ENCODE results near the gene DNMBP.
A peak's percentile ranks its signal among the peaks of the same experiment; 100 is the strongest.

Gene DNMBP, protein sequence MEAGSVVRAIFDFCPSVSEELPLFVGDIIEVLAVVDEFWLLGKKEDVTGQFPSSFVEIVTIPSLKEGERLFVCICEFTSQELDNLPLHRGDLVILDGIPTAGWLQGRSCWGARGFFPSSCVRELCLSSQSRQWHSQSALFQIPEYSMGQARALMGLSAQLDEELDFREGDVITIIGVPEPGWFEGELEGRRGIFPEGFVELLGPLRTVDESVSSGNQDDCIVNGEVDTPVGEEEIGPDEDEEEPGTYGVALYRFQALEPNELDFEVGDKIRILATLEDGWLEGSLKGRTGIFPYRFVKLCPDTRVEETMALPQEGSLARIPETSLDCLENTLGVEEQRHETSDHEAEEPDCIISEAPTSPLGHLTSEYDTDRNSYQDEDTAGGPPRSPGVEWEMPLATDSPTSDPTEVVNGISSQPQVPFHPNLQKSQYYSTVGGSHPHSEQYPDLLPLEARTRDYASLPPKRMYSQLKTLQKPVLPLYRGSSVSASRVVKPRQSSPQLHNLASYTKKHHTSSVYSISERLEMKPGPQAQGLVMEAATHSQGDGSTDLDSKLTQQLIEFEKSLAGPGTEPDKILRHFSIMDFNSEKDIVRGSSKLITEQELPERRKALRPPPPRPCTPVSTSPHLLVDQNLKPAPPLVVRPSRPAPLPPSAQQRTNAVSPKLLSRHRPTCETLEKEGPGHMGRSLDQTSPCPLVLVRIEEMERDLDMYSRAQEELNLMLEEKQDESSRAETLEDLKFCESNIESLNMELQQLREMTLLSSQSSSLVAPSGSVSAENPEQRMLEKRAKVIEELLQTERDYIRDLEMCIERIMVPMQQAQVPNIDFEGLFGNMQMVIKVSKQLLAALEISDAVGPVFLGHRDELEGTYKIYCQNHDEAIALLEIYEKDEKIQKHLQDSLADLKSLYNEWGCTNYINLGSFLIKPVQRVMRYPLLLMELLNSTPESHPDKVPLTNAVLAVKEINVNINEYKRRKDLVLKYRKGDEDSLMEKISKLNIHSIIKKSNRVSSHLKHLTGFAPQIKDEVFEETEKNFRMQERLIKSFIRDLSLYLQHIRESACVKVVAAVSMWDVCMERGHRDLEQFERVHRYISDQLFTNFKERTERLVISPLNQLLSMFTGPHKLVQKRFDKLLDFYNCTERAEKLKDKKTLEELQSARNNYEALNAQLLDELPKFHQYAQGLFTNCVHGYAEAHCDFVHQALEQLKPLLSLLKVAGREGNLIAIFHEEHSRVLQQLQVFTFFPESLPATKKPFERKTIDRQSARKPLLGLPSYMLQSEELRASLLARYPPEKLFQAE (N-terminal part only)

DNA sequence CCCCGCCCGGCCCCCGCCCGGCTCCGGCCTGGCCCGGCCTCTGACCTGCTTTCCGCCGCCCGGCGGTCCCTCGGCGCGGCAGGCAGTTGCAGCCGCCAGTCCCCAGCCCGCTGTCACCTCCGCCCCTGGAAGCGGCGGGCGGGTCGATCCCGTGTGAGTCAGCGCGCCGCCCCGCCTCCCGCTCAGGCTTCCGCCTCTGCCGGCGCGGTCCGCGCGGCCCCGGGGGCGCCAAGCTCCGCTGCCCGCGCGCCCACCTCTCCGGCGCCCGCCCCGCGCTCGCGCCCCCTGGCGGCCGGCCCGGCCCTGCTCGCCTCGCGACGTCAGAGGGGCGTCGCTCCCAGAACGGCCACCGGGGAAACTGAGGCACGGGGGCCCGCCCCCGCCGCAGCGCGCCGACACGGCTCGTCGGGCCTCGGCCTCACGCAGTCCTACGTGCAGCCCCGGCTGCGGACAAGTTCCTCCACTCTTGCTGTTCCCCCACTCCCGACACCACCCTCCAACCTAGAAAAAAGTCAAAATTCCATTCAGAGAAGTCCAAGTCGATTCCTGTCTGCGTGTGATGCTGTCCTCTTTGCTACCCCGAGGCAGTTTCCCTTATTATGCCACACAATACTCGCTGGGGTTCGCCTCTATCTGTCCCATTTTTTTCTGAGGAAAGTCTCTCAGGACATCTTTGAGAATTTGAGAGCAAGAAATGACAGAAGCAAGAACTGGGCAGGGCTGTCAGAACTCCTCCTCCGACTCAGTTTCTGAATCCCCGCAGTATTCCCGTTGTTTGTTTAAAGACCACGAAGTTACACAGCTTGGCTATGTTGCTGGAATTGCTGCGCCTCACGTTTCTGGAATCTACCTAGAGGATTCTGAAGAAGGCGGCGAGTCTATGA, at the start of gene DNMBP:
DNMBP (minus strand) TSS at position 155 of the 884 bp plus-strand sequence. CDS start 37,823 bp downstream, outside the sequence.
- DNase-seq (ENCODE audit: low read depth in 2 of 2): peak; percentile 70 to 74

DNA sequence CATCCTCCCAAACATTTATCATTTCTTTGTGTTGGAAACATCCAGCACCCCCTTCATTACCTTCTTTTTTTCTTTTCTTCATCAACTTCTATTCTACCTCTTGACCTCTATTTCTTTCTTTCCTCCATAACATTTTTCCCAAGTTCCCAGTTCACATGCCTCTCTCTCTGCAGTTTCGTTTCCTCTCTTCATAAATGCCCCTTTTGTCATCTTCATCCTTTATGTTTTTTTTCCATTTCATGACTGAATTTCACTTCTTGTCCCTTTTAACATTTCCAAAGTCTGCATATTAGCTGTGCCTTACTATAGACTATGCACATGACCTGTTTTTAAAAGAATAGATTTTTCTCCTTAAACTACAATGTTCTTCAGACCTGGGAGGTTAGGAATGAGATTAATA, 48.2 kb upstream of the DNMBP start:
- DNase-seq (ENCODE audit: low read depth in 2 of 2): no peak

DNA sequence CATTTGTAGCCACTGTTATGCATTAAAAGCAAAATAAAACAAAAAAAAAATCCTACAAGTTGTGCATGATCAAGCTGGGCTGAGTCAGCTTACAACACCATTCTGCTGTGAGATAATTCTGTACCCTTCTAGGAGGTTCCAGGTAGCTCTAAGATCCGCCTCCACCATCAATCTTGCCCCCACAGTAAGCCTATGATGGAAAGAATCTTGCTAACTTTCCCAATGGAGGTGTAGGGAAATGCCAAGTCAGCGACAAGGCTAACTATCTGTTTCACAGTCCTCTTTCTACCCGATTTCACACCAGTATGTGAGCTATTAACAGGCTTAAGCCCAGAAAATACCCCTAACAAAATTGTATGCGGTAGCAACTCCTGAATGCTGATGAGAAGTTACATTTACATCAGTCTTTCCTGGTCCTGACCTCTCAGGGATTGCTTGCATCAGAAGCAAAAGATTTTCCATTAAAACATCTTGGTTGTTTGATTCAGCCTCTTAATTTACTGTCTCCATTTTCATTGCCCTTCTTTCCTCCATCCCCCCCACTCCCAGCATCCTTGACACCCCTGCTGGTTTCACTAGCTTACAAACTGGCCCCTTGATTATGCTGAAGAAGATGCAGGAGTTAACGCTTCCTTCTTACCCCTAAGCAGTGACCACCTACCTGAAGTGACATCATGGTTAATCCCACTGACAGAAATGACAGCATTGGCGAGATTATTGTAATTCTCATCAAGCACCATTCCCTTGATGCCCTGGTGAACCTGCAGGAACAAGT, 44.1 kb upstream of the DNMBP start:
- DNase-seq (ENCODE audit: low read depth in 2 of 2): no peak

DNA sequence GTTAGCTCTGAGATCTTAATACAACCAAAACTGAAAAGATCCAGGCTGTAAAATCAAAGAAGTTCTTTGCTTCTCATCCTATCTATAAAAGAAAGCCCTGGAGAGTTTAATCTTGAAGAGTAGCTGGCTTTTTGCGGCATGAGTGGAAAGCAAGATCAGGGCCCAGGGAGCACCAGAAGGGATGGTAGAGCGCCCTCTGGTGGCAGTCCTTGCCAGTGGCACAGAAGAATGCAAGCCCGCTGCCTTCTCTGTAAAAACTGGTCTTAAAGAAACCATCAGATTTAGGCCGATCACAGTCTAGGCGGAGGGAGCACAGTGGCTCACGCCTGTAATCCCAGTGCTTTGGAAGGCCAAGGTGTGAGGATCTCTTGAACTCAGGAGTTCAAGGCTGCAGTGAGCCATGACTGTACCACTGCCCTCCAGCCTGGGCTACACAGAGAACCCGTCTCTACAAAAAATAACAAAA, 36.3 kb upstream of the DNMBP start:
- DNase-seq (ENCODE audit: low read depth in 2 of 2): peak; percentile 80 to 84

DNA sequence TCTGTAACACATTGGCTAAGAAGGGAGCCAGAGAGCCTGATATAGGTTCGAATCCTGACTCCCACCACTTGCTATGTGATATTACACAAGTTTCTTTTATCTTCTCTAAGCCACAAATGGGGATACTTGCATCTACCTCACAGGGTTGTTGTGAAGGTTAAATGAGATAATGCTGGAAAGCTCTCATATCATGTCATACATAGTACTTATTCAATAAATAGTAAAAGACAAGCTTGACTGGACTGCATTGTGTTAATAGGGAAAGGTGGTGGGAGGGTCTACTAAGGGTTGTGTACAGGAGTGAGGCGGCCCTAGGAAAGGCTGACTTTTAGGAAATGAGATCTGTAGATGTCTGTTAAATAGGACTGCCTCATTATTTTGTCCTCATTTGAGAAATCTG, 35.8 kb upstream of the DNMBP start:
- DNase-seq (ENCODE audit: low read depth in 2 of 2): no peak

DNA sequence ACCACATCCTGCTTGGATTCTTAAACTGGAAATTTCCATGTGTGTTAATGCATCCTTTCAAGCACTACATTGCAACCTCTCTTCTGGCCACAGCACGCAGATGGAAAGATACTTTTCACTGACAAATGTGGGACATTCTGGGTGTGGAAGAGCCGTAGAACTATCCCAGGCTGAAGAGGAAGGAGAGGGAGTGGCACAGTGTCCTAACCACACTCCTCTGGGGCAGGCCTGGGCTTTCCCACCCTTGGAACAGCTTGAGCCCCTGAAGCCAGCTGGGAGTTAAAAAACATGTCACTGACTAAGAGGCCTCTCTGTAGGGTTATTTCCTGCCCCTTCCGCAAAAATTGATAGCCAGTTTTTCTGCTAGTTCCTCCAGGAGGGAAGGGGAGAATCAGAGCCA, 34.0 kb upstream of the DNMBP start:
- no peak for DNase-seq (ENCODE audit: low read depth in 2 of 2)

DNA sequence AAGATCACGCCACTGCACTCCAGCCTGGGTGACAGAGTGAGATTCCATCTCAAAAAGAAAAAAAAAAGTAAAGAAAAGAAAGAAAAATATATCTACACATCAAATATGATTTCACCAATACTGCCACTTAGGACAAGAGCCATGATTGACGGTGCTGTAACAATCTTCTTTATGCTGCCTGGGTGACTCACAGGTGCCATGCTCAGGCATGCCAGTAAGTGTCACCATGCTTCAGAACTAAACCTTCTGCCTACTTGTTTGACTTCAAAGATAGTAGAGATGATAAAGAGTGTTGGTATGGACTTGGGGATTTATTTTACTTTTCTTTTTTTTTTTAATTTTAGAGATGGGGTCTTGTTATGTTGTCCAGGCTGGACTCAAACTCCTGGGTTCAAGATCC, 33.6 kb upstream of the DNMBP start:
- DNase-seq (ENCODE audit: low read depth in 2 of 2): no peak

DNA sequence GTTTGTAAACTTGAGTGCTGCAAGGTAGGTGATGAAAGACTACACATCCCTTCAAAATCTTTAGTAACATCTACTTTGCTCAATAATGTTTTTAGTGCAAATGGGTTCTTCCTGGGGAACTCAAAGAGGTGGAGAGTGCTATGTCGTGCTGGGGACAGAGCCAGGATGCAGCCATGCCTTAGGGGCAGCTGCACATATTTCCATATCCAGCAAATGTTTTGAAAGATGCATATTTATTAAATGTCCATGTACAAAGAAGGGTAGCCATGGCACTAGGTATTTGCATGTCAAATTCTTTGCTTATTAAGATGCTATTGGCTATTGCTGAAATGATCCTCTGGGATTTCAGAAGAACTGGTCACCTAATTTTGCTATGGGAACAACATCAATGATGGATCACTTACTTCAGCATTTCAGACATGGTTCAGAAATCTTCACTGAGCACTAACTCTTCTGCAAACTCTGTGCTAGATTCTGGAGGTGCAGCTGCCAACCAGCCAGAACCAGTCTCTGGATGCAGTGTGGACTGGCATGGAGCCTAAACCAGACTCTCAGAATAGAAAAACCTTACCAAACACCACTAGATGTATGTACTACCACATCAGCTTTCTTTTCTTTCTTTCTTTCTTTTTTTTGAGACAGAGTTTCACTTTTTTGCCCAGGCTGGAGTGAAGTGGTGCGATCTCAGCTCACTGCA, 31.7 kb upstream of the DNMBP start:
- no peak for DNase-seq (ENCODE audit: low read depth in 2 of 2)

DNA sequence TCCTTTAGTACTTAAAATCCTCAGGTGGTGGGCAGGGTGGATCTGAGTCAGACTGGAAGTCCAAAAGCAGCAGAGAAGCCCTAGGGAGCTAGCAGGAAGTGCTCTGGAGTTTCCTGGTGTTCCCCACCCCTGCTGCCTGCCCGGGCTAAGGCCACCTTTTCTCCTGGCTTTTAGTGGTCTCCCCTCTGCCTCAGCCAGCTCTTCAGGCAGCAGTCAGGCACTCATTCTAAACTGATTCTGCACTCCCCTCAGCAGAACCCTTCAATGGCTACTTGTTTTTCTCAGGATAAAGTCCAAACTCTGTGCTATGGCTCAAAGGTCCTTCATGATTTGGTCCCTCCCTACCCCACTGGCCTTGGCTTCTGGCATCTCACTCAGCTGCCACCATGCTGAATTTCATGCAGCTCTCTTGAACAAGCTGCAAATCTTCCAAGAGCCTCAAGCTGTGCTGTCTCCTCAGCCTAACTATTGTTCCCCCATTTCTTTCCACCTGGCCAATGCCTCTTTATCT, 28.9 kb upstream of the DNMBP start:
- no peak for DNase-seq (ENCODE audit: low read depth in 2 of 2)

DNA sequence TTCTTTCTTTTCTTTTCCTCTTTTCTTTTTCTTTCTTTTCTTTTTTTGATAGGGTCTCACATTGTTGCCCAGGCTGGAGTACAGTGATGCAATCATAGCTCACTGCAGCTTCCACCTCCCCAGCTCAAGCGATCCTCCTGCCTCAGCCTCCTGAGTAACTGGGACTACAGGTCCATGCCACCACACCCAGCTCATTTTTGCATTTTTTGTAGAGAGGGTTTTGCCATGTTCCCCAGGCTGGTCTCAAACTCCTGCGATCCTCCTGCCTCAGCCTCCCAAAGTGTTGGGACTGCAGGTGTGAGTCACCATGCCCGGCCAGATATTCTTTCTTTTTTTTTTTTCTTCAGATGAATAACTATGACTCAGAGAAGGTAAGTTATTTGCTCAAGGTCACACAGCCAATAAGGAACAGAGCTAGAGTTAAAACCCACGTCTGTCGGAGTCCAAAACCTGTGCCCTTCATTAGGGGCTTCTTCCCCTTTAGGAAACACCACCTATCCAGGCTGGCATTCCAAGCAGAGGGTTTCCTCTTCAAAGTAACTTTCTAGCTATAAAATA, 28.1 kb upstream of the DNMBP start:
- no peak for DNase-seq (ENCODE audit: low read depth in 2 of 2)

DNA sequence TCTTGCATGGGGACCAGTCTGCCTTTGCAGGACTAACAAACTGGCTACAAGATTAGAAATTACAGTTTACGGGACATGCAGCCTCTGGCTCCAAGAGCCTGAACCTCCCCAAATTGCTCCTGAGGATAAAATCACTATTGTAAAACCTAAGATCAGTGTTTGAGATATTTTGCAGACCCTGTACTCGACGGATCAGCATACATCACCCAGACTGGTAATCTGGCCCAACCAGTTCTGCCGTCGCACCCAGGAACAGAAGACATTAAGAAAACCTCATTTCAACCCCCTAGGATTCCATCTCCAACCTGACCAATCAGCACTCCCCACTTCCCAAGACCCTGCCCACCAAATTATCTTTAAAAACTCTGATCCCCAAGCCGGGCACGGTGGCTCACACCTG, 27.1 kb upstream of the DNMBP start:
- DNase-seq (ENCODE audit: low read depth in 2 of 2): no peak

DNA sequence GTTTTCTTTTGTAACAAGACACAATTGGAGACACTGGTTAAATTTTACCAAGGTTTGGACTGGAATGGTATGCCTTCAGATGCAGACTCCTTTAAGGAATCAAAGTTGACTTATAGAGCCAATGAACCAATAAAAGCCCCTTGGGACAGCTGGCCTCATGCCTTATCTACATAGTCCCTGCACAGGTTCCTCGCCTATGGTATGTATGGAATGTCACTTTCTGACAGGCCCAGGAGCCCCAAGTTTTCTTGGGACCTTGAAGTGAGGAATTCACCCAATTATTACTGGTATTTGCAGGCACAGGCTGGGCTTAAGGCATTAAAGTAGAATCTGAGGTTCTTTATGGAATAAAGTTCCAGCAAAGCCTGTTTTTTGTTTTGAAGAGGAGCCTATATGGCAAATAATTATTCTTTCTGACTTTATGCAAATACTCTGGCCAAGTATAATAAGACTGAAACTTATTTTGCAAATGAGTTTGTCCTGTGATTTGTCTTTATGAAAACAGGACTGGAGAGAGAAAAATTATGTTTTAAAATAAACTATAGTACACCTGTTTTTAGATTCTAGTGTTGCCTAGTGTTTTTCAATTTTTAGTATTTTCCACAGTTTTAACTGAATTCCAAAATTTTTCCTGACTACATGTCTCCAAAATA, 24.1 kb upstream of the DNMBP start:
- DNase-seq (ENCODE audit: low read depth in 2 of 2): no peak

DNA sequence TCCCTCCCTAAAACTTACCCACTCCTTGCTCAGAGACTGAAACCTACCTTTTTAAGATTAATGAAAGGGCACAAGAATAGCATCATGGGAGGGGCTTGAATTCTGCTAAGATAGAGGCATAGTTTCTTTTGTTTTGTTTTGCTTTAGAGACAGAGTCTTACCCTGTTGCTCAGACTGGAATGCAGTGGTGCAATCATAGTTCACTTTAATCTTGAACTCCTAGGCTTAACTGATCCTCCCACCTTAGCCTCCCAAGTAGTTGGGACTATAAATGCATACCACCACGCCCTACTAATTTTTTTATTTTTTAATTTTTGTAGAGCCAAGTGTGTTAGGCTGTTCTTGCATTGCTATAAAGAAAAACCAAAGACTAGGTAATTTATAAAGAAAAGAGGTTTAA, 17.7 kb upstream of the DNMBP start:
- no peak for DNase-seq (ENCODE audit: low read depth in 2 of 2)

DNA sequence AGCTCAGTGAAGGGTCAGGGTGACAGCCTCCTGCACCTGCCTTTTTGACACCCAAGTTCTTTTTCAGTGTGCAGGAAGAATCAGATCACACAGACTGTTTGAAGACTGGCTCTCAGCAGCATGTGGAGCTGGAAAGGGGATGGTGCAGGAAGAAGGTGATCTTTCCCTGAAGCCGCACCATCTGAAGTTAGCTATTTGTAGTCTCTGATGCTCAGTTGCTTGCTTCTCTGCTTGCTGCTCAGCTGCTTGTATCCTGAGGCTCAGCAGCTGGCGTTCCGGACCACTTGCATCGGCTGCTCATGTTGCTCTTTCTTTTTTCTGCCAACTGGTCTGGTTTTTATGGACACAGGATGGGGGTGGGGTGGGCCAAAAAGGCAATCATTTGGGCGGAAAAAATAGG, 15.8 kb upstream of the DNMBP start:
- DNase-seq (ENCODE audit: low read depth in 2 of 2): no peak

DNA sequence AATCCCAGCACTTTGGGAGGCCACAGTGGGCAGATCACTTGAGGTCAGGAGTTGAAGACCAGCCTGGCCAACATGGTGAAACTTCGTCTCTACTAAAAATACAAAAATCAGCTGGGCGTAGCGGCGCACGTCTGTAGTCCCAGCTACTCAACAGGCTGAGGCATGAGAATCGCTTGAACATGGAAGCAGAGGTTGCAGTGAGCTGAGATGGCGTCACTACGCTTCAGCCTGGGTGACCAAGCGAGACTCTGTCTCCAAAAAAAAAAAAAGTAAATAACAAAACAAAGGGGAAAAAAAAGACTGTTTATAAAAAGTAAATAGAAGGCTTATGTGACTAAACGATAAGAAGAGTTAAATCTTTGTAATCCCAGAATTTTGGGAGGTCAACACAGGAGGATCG, 15.0 kb upstream of the DNMBP start:
- DNase-seq (ENCODE audit: low read depth in 2 of 2): no peak

DNA sequence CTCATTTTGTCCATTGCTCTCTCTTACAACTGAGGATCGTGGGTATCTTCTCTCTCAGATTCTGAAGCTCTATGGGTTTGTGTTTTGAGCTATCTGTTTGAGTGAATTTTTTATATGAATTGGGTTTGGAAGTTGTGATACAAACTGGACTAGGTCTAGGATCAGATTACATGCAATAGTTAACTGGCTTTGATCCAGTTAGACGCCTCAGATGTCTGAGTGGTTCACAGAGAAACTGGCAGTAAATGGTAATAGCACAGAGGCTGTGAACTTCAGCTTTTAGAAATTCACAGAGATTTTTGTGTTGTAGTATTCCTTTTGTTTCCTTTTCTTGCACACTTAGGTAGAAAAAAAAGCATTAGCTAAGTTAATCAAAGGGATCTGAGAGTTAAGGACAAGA, 12.7 kb upstream of the DNMBP start:
- DNase-seq (ENCODE audit: low read depth in 2 of 2): no peak

DNA sequence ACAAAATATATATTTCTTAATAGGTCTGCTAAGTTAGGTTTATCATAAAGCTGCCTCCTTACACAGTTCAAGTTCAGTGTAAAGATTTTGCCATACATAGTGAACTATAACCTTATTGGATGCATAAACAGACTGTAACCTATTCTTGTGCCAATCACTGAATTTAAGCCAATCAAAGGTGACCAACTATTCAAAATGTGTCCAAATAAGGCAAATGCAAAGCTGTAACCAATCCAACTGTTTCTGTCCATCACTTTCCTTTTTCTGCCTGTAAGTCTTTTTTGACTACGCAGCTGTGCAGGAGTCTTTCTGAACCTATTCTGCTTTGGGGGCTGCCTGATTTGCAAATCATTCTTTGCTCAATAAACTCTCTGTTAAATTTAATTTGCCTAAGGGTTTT, 11.6 kb upstream of the DNMBP start:
- DNase-seq (ENCODE audit: low read depth in 2 of 2): no peak

DNA sequence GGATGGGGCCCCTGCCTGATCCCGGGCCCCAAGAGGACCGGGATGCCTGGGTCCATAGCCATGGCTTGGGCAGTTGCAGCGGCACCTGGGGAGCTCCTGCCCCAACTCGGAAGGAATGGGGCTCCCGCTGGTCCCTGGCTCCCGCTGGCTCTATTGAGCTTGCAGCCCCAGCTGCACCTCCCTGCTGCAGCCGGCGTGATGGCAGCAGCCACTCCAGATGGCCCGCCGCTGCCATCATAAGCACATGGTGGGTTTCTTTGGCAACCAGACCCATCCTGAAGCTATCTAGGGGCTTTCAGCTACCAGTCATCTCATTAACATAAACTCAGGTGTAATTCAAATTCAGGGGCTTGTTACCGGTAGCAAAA, 11.1 kb upstream of the DNMBP start:
- no peak for DNase-seq (ENCODE audit: low read depth in 2 of 2)

Measured in activated CD4-positive, alpha-beta T cell treated with anti-CD3 and anti-CD28 coated beads for 24 hours (primary cell).